Effector memory CD4-positive, alpha-beta T cell (primary cell): Measurements from ENCODE around the gene ADIPOQ.
"Not testable (repeated sequence)": the region's sequence is repeated elsewhere in the genome, so short reads cannot be mapped to it uniquely, and the experiment has no call there.

Experiments
- DNase-seq, 3 donors: peaks; one replicate each; pipeline ENCODE4 v3.0.0-alpha.2; 2020
- H3K27ac ChIP-seq: 2 replicates; pipeline ENCODE4 v1.7.0; 2013; ENCODE audit warnings: mild to moderate bottlenecking, low read length, moderate library complexity; ENCODE audit not compliant: insufficient read depth, poor library complexity, severe bottlenecking
- H3K27me3 ChIP-seq: replicated peaks from 2 replicates; pipeline ENCODE4 v1.7.0; 2013; ENCODE audit warnings: mild to moderate bottlenecking, low read length; ENCODE audit not compliant: insufficient read depth, control insufficient read depth, poor library complexity, severe bottlenecking
- H3K36me3 ChIP-seq: 2 replicates; pipeline ENCODE4 v1.7.0; 2013; ENCODE audit warnings: mild to moderate bottlenecking, low read length, moderate library complexity; ENCODE audit not compliant: control insufficient read depth, insufficient read depth
- H3K4me1 ChIP-seq: 2 replicates; pipeline ENCODE4 v1.7.0; 2013; ENCODE audit warnings: low read length, mild to moderate bottlenecking; ENCODE audit not compliant: control insufficient read depth, insufficient read depth, poor library complexity, severe bottlenecking
- H3K4me3 ChIP-seq: 2 replicates; pipeline ENCODE4 v1.7.0; 2013; ENCODE audit warnings: low read length, low read depth, mild to moderate bottlenecking; ENCODE audit not compliant: insufficient read depth, poor library complexity, severe bottlenecking
- H3K9me3 ChIP-seq: 2 replicates; pipeline ENCODE4 v1.7.0; 2013; ENCODE audit warnings: mild to moderate bottlenecking, low read length, moderate library complexity; ENCODE audit not compliant: control insufficient read depth

Gene ADIPOQ

GRCh38 chr3:186896875-186897274 lies 54.4 kb downstream of the ADIPOQ start:
- no peak for DNase-seq
- Histone ChIP-seq H3K4me1 (peaks cover 13% of the 10 kb centered on the region), H3K27ac (no peak overlapping the region), H3K9me3 (no peaks in the 10 kb centered on the region), H3K4me3 (no peak overlapping the region), H3K27me3 (no peaks in the 10 kb centered on the region), H3K36me3 (no peaks in the 10 kb centered on the region)

DNA sequence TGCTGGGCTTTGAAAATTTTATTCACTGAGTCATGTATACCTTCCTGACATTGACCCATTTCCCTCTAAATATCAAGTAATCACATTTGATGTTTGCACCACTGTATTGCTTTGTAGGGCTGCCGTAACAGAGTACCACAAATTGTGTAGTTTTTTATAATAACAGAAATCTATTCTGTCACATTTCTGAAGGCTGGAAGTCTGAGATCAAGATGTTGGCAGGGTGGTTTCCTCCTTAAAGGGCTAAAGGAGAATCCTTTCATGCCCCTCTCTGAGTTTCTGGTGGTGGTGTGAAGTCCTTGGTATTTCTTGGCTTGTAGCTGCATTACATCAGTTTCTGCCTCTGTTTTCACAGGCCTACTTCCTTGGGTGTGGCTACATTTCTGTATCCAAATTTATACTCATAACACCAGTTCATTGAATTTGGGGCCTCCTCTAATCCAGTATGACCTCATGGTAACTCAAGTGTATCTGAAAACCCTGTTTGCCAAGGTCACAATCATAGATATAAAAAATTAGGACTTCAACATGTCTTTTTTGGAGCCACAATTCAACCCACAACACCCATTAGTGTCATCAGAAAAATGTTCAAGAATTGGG lies 58.7 kb downstream of the ADIPOQ start:
- Histone ChIP-seq H3K36me3 (no peaks in the 10 kb centered on the region), H3K9me3 (no peaks in the 10 kb centered on the region), H3K4me3 (no peak overlapping the region), H3K4me1 (peaks cover 13% of the 10 kb centered on the region), H3K27ac (peak overlapping the region; percentile 13), H3K27me3 (no peaks in the 10 kb centered on the region)
- no peak for DNase-seq

- no peaks in the 10 kb centered on the region for H3K27me3 ChIP-seq
- H3K4me3 ChIP-seq = no peak overlapping the region
- H3K4me1 ChIP-seq = peaks cover 13% of the 10 kb centered on the region
- H3K9me3 ChIP-seq = no peaks in the 10 kb centered on the region
- H3K36me3 ChIP-seq = no peaks in the 10 kb centered on the region
- no peak overlapping the region for H3K27ac ChIP-seq
- DNase-seq = no peak
Measured at GRCh38 chr3:186902154-186902553, 59.6 kb downstream of the ADIPOQ start.

- H3K36me3 ChIP-seq = no peaks in the 10 kb centered on the region
- no peaks in the 10 kb centered on the region for H3K9me3 ChIP-seq
- H3K27me3 ChIP-seq = no peaks in the 10 kb centered on the region
- no peak for DNase-seq
- no peak overlapping the region for H3K4me3 ChIP-seq
- no peak overlapping the region for H3K27ac ChIP-seq
- H3K4me1 ChIP-seq = peaks cover 14% of the 10 kb centered on the region
Measured at GRCh38 chr3:186902713-186903112, 60.2 kb downstream of the ADIPOQ start.

DNA sequence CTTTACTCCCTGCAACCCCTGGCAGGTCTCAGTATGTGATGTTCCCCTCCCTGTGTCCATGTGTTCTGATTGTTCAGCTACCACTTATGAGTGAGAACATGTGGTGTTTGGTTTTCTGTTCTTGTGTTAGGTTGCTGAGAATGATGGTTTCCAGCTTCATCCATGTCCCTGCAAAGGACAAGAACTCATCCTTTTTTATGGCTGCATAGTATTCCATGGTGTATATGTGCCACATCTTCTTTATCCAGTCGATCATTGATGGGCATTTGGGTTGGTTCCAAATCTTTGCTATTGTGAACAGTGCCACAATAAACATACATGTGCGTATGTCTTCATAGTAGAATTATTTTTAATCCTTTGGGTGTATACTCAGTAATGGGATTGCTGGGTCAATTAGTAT lies 61.2 kb downstream of the ADIPOQ start:
- DNase-seq, H3K27ac ChIP-seq, H3K36me3 ChIP-seq, H3K9me3 ChIP-seq, H3K27me3 ChIP-seq, H3K4me3 ChIP-seq: not testable (repeated sequence)
- peaks cover 16% of the 10 kb centered on the region for H3K4me1 ChIP-seq

- H3K36me3 ChIP-seq, H3K4me3 ChIP-seq, DNase-seq, H3K4me1 ChIP-seq, H3K9me3 ChIP-seq, H3K27me3 ChIP-seq, H3K27ac ChIP-seq: not testable (repeated sequence)
Measured at GRCh38 chr3:186907075-186907474, 64.6 kb downstream of the ADIPOQ start.
